Common myeloid progenitor, CD34-positive (primary cell): Measurements from ENCODE around the gene MARF1.
A peak's percentile ranks its signal among the peaks of the same experiment; 100 is the strongest.
"Not testable (repeated sequence)": the region's sequence is repeated elsewhere in the genome, so short reads cannot be mapped to it uniquely, and the experiment has no call there.

Experiments used
- CTCF ChIA-PET: fragments of 350-600 bp; sonication (Branson Sonifier 250); formaldehyde crosslinking; loops from one replicate; lab custom pipeline; 2021; ENCODE audit warnings: antibody characterized with exemption; lab: Charles Lee
- POLR2A ChIA-PET: fragments of 350-600 bp; sonication (Branson Sonifier 250); formaldehyde crosslinking; loops from one replicate; lab custom pipeline; 2021; ENCODE audit warnings: antibody characterized with exemption; lab: Charles Lee
- DNase-seq, 3 donors: peaks; one replicate each; pipeline versions ENCODE4 v3.0.0 to v3.0.0-alpha.2; 2013
- H3K27ac ChIP-seq, 2 experiments: 1 replicate in 1 of 2; 2 replicates in 1 of 2; pipeline ENCODE4 v1.7.0; 2013; ENCODE audit warnings: inconsistent platforms in 2 of 2, low read length in 2 of 2, mild to moderate bottlenecking in 2 of 2, low read depth in 1 of 2, moderate library complexity in 1 of 2; ENCODE audit not compliant: severe bottlenecking in 2 of 2, insufficient read depth in 1 of 2, poor library complexity in 1 of 2
- H3K27me3 ChIP-seq, 5 experiments: replicated peaks in 2 of 5; 1 replicate in 3 of 5; 2 replicates in 2 of 5; pipeline versions ENCODE4 v1.6.1 to v1.7.0; 2013; ENCODE audit warnings: low read length in 4 of 5, mild to moderate bottlenecking in 2 of 5, moderate library complexity in 2 of 5, inconsistent platforms in 1 of 5; ENCODE audit not compliant: insufficient read depth in 5 of 5, control insufficient read depth in 4 of 5
- H3K36me3 ChIP-seq, 4 experiments: 1 replicate in 2 of 4; 2 replicates in 2 of 4; pipeline versions ENCODE4 v1.6.1 to v1.7.0; 2013; ENCODE audit warnings: low read length in 3 of 4, control low read depth in 1 of 4, mild to moderate bottlenecking in 1 of 4; ENCODE audit not compliant: control insufficient read depth in 4 of 4, insufficient read depth in 4 of 4
- H3K4me1 ChIP-seq, 4 experiments: 1 replicate in 3 of 4; 2 replicates in 1 of 4; pipeline versions ENCODE4 v1.6.1 to v1.7.1; 2013; ENCODE audit warnings: low read length in 3 of 4, mild to moderate bottlenecking in 3 of 4, control low read depth in 1 of 4, inconsistent platforms in 1 of 4, moderate library complexity in 1 of 4; ENCODE audit not compliant: control insufficient read depth in 4 of 4, insufficient read depth in 4 of 4; ENCODE audit errors: control extremely low read depth in 1 of 4
- H3K4me3 ChIP-seq, 7 experiments: 1 replicate in 4 of 7; 2 replicates in 3 of 7; pipeline versions ENCODE4 v1.5.1 to v1.7.0; 2013; ENCODE audit warnings: mild to moderate bottlenecking in 7 of 7, low read length in 6 of 7, moderate library complexity in 6 of 7, inconsistent platforms in 2 of 7, low read depth in 2 of 7, control low read depth in 1 of 7; ENCODE audit not compliant: insufficient read depth in 4 of 7, control insufficient read depth in 1 of 7; ENCODE audit errors: extremely low read depth in 1 of 7
- H3K9me3 ChIP-seq, 5 experiments: 1 replicate in 4 of 5; 2 replicates in 1 of 5; pipeline versions ENCODE4 v1.6.1 to v1.7.1; 2013; ENCODE audit warnings: low read length in 4 of 5, mild to moderate bottlenecking in 2 of 5, inconsistent platforms in 1 of 5, low read depth in 1 of 5, moderate library complexity in 1 of 5; ENCODE audit not compliant: control insufficient read depth in 4 of 5, insufficient read depth in 2 of 5; ENCODE audit errors: control extremely low read depth in 1 of 5
- WGBS: methylation state at CpG from one replicate; pipeline ENCODE4 v1.1.5; 2013; ENCODE audit not compliant: insufficient coverage; 5-methylcytosine and 5-hydroxymethylcytosine counted together

The MARF1 gene

DNA sequence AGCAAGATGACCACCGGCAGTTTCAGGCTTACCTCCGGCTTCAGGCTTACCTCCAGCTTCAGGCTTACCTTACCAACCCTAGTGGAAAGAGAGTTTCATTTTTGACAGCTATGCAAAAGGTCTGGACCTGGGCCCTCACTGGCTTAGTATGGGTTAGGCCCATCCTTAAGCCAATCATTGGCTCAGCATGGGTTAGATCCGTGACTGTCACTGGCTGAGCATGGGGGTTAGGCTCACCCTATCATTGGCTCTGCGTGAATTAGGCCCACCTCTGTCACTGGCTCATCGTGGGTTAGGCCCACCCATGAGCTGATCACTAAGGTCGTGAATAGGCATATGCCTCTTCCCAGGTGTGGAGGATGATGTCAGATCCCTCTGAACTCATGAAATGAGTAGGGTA, 15.2 kb upstream of the MARF1 start:
- ChIA-PET CTCF (interaction anchor here (0.9 to 1.6 kb wide), 3 partner anchors 15 to 24 kb away, joined by 3 to 4 read pairs (median 3); partner anchors contain the start of gene MARF1), POLR2A (no interaction called here)
- no peak overlapping the region for H3K4me3 ChIP-seq
- H3K9me3 ChIP-seq, result no peaks in the 10 kb centered on the region
- H3K4me1 ChIP-seq, result peaks cover 3 to 7% (median 4%) of the 10 kb centered on the region in 4 experiments
- H3K27ac ChIP-seq, result no peak overlapping the region
- 100% methylated on average over 3 of the region's 6 CpGs for WGBS
- DNase-seq, result no peak
- H3K27me3 ChIP-seq, result no peaks in the 10 kb centered on the region
- H3K36me3 ChIP-seq, result peaks cover 3 to 26% (median 14%) of the 10 kb centered on the region in 4 experiments

DNA sequence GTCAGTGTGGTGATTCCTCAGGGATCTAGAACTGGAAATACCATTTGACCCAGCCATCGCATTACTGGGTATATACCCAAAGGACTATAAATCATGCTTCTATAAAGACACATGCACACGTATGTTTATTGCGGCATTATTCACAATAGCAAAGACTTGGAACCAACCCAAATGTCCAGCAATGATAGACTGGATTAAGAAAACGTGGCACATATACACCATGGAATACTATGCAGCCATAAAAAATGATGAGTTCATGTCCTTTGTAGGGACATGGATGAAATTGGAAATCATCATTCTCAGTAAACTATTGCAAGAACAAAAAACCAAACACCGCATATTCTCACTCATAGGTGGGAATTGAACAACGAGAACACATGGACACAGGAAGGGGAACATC, 12.6 kb upstream of the MARF1 start:
- H3K27me3 ChIP-seq, H3K4me3 ChIP-seq, H3K9me3 ChIP-seq, POLR2A ChIA-PET, DNase-seq, H3K27ac ChIP-seq, CTCF ChIA-PET: not testable (repeated sequence)
- Histone ChIP-seq H3K4me1 (peaks cover 3 to 24% (median 14%) of the 10 kb centered on the region in 4 experiments), H3K36me3 (peaks cover 1 to 21% (median 15%) of the 10 kb centered on the region in 4 experiments)
- no CpG with 5 or more reads among the region's 6 CpGs for WGBS

DNA sequence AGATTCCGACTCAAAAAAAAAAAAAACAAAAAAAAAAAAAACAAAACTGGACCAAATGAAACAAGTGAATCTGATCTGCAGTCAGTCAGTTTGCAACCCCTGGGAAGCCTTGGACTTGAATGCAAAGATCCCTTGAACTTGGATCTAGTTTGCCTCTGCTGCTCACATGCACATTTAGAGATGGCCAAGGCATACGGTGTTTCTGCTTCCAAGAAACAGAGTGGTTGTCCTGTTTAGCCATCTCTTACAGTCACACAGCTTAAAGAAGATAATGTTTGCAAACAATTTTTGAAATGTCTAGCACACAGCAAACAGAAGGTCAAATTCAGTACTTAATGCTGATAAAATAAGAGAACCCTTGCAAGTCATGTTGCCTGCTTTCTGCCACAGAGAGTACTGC, 11.6 kb upstream of the MARF1 start:
- 100% methylated on average over 1 of the region's 2 CpGs for WGBS
- H3K4me1 ChIP-seq, result peaks cover 3 to 28% (median 19%) of the 10 kb centered on the region in 4 experiments
- ChIA-PET POLR2A (no interaction called here), CTCF (no interaction called here)
- H3K27me3 ChIP-seq, result no peaks in the 10 kb centered on the region
- H3K36me3 ChIP-seq, result peaks cover 0 to 21% (median 12%) of the 10 kb centered on the region in 4 experiments
- no peaks in the 10 kb centered on the region for H3K9me3 ChIP-seq
- no peak overlapping the region for H3K27ac ChIP-seq
- DNase-seq, result no peak
- no peak overlapping the region for H3K4me3 ChIP-seq

DNA sequence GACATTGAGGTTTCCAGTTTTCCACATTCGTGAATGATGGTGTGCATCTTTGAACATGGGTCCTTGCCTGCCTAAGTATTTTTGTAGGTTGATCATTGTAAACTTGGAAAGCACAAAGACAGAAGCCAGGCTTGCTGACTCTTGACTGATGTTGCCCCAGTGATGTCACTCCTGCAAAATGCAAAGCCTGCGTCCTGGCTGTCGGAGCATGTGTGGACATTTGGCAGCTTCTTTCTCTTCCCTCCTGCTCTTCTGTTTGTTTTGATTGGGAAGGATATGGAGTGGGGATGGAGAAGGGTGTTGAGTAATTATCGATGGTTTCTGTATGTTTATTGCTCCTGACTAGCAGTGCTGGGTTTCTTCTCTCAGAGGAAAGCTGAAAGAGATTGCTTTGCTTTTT, 10.3 kb upstream of the MARF1 start:
- Histone ChIP-seq H3K27me3 (no peaks in the 10 kb centered on the region), H3K4me1 (peaks cover 0 to 26% (median 20%) of the 10 kb centered on the region in 4 experiments), H3K36me3 (peaks cover 0 to 21% (median 12%) of the 10 kb centered on the region in 4 experiments), H3K9me3 (no peaks in the 10 kb centered on the region), H3K27ac (no peak overlapping the region), H3K4me3 (no peak overlapping the region)
- WGBS, result 98% methylated on average over 4 of the region's 4 CpGs
- DNase-seq, result no peak
- CTCF ChIA-PET, result interaction anchor here (0.8 to 2.4 kb wide), 4 partner anchors 10 to 19 kb away, joined by 3 to 7 read pairs (median 4); partner anchors contain the start of gene MARF1
- POLR2A ChIA-PET, result no interaction called here

DNA sequence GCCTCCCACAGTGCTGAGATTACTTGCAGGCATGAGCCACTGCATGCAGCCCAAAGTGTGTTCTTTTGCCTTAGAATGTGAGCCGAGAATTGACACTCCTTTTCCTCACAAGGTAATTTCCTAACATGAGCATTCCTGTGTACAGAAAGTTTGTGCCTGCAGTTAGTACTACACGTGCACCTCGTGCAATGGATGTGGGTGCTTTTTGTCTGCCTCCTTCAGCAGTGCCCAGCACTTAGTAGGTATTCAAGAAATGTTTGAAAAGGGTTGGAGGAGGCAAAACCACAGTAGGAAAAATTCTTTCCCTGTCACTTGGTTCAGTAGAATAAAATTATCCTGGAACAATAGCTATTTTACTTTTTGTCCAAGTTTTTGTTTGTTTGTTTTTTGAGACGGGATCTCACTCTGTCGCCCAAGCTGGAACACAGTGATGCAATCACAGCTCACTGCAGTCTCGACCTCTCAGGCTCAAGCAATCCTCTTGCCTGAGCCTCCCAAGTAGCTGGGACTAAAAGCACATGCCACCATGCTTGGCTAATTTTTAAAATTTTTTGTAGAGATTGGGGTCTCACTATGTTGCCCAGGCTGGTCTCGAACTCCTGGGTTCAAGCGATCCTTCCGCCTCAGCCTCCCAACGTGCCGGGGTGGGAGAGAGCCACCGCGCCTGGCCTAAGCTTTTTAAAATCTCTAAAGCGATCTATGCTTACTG, 9.5 kb upstream of the MARF1 start:
- peaks cover 0 to 21% (median 11%) of the 10 kb centered on the region in 4 experiments for H3K36me3 ChIP-seq
- no peaks in the 10 kb centered on the region for H3K9me3 ChIP-seq
- H3K4me3 ChIP-seq, result peak overlapping the region in 1 of 7 experiments; percentile 49
- no peaks in the 10 kb centered on the region for H3K27me3 ChIP-seq
- no peak for DNase-seq
- no peak overlapping the region for H3K27ac ChIP-seq
- POLR2A ChIA-PET, result interaction anchor here (1.1 kb wide), 1 partner anchor 30 kb away, joined by 3 read pairs; no protein-coding TSS in a partner anchor
- peaks cover 0 to 26% (median 20%) of the 10 kb centered on the region in 4 experiments for H3K4me1 ChIP-seq
- CTCF ChIA-PET, result interaction anchor here (0.8 to 2.4 kb wide), 4 partner anchors 9 to 20 kb away, joined by 3 to 7 read pairs (median 4); partner anchors contain the start of gene MARF1
- WGBS, result 99% methylated on average over 8 of the region's 14 CpGs

DNA sequence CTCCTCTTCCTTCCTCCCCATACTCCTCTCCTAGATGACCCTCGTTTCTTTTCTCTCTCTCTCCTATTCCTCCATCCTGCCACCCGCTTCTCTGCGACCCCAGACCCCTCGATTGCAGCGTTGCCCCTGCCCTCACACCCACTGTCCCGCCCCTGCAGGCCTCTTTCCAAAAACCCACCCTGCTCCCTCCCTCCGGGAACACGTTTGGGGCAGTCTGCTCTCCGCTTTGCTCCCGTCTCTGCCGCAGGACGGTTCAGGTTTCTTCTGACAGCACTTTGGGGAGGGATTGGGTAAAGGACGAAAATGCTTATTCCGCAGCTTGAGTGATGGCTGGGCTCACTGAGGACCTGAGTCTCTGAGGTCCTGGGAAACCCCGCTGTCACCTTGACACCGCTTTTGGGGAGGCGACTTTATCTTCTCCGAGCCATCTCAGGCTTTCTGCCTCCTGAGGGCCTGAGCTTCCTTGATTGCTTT, 7.8 kb upstream of the MARF1 start:
- peak overlapping the region; percentile 76 to 97 (median 82) for H3K4me3 ChIP-seq
- 0% methylated on average over 11 of the region's 18 CpGs for WGBS
- ChIA-PET CTCF (no interaction called here), POLR2A (interaction anchor here (2.5 kb wide), 1 partner anchor 21 kb away, joined by 8 read pairs; no protein-coding TSS in a partner anchor)
- peaks cover 0 to 26% (median 20%) of the 10 kb centered on the region in 4 experiments for H3K4me1 ChIP-seq
- no peaks in the 10 kb centered on the region for H3K27me3 ChIP-seq
- no peaks in the 10 kb centered on the region for H3K9me3 ChIP-seq
- peak overlapping the region; percentile 84 to 90 for H3K27ac ChIP-seq
- peak in 2 of 3 donors; percentile 61 to 64 for DNase-seq
- H3K36me3 ChIP-seq, result peaks cover 0 to 17% (median 9%) of the 10 kb centered on the region in 4 experiments
